HCT116 (cell line): ENCODE data around the gene NSF. TPM values are rescaled to one million over a fixed set of nuclear protein-coding genes. Genes with fewer than 3 reads are reported as not detected.
"Not testable (repeated sequence)": the region's sequence is repeated elsewhere in the genome, so short reads cannot be mapped to it uniquely, and the experiment has no call there.

Experiments
- ATAC-seq: fragments of 200-7000 bp; cut with Tn5 transposase; 2 replicates; pipeline ENCODE4 v1.9.1; 2020; ENCODE audit warnings: mild to moderate bottlenecking, moderate library complexity
- BruUV-seq: library from RNA; stranded (reverse); fragments of 400-500 nt; replicated peaks from 2 replicates; lab custom pipeline; 2021; lab: Mats Ljungman, UMichigan
- CTCF ChIA-PET: fragments of 300-600 bp; sonication (Branson Sonifier 250); formaldehyde crosslinking; loops from one replicate; lab custom pipeline; 2021; ENCODE audit warnings: antibody characterized with exemption; lab: Charles Lee
- POLR2A ChIA-PET: fragments of 300-600, 350-600 bp; sonication (Branson Sonifier 250); formaldehyde crosslinking; loops from one replicate; lab custom pipeline; 2021; ENCODE audit warnings: antibody characterized with exemption; lab: Charles Lee
- RAD21 ChIA-PET, 2 experiments: fragments of 300-600 bp; sonication (Branson Sonifier 250); formaldehyde crosslinking; loops; one replicate each; lab custom pipeline; 2023; ENCODE audit warnings: low total read pairs in 2 of 2; ENCODE audit not compliant: uncharacterized antibody in 2 of 2, unreplicated experiment in 2 of 2, low non-redundant PET in 1 of 2; lab: Charles Lee
- DNase-seq: peaks from one replicate; pipeline ENCODE4 v3.0.0-alpha.2; 2010; ENCODE audit warnings: low read depth, low spot score
- H2AFZ ChIP-seq: fragments of 200-600 bp; shearing (Covaris generic), sonication (generic); 2 replicates; pipeline ENCODE4 v1.6.1; 2017; ENCODE audit warnings: low read depth, mixed run types, mixed read lengths, antibody characterized with exemption, low read length; ENCODE audit not compliant: poor library complexity, severe bottlenecking
- H3K27ac ChIP-seq: 2 replicates; pipeline ENCODE4 v1.5.1; 2012; ENCODE audit warnings: low read depth, low read length
- H3K27me3 ChIP-seq: fragments of 200-600 bp; sonication (generic); 2 replicates; pipeline ENCODE4 v1.6.1; 2016; ENCODE audit warnings: mixed run types, low read length, mixed read lengths; ENCODE audit not compliant: insufficient read depth
- H3K36me3 ChIP-seq, 2 experiments: fragments of 200-500 bp in 1 of 2; fragments of 200-600 bp in 1 of 2; sonication (Bioruptor generic) in 1 of 2; sonication (generic) in 1 of 2; 2 replicates each; pipeline versions ENCODE4 v1.5.1 to v1.6.1; 2014 to 2016; ENCODE audit warnings: low read length in 2 of 2, inconsistent platforms in 1 of 2, mixed read lengths in 1 of 2, mixed run types in 1 of 2; ENCODE audit not compliant: insufficient read depth in 2 of 2, control insufficient read depth in 1 of 2
- H3K4me1 ChIP-seq, 2 experiments: fragments of 200-600 bp in 1 of 2; sonication (generic) in 1 of 2; 2 replicates each; pipeline versions ENCODE4 v1.5.1 to v1.6.1; 2012 to 2017; ENCODE audit warnings: low read length in 2 of 2, inconsistent platforms in 1 of 2, mild to moderate bottlenecking in 1 of 2, mixed read lengths in 1 of 2, mixed run types in 1 of 2, moderate library complexity in 1 of 2; ENCODE audit not compliant: insufficient read depth in 2 of 2, control insufficient read depth in 1 of 2
- H3K4me2 ChIP-seq: fragments of 200-600 bp; sonication (generic); 2 replicates; pipeline ENCODE4 v1.6.1; 2017; ENCODE audit warnings: mixed run types, low read length, mixed read lengths
- H3K4me3 ChIP-seq, 2 experiments: fragments of 200-600 bp in 1 of 2; sonication (generic) in 1 of 2; replicated peaks in 1 of 2; 2 replicates each; pipeline ENCODE4 v1.5.1; 2011 to 2016; ENCODE audit warnings: low read length in 2 of 2, control low read depth in 1 of 2, low read depth in 1 of 2, mild to moderate bottlenecking in 1 of 2, mixed read lengths in 1 of 2, mixed run types in 1 of 2
- H3K79me2 ChIP-seq: fragments of 200-600 bp; sonication (generic); 2 replicates; pipeline ENCODE4 v1.6.1; 2017; ENCODE audit warnings: mild to moderate bottlenecking, mixed run types, low read length, moderate library complexity, mixed read lengths; ENCODE audit not compliant: insufficient read depth
- H3K9ac ChIP-seq: fragments of 200-600 bp; sonication (generic); 2 replicates; pipeline ENCODE4 v1.6.1; 2016; ENCODE audit warnings: low read length, mixed read lengths
- H3K9me2 ChIP-seq: fragments of 200-600 bp; sonication (generic), shearing (Covaris generic); 2 replicates; pipeline ENCODE4 v1.6.1; 2017; ENCODE audit warnings: mixed run types, mild to moderate bottlenecking, moderate library complexity; ENCODE audit not compliant: insufficient read depth
- H3K9me3 ChIP-seq, 2 experiments: fragments of 200-500 bp in 1 of 2; fragments of 200-600 bp in 1 of 2; sonication (Bioruptor generic) in 1 of 2; sonication (generic) in 1 of 2; 2 replicates each; pipeline ENCODE4 v1.6.1; 2014 to 2017; ENCODE audit warnings: low read length in 2 of 2, mixed read lengths in 2 of 2, inconsistent platforms in 1 of 2, low read depth in 1 of 2, mild to moderate bottlenecking in 1 of 2, mixed run types in 1 of 2, moderate library complexity in 1 of 2; ENCODE audit not compliant: control insufficient read depth in 1 of 2, insufficient read depth in 1 of 2
- H4K20me1 ChIP-seq: fragments of 200-600 bp; sonication (generic), shearing (Covaris generic); 2 replicates; pipeline ENCODE4 v1.6.1; 2017; ENCODE audit warnings: mixed run types, mild to moderate bottlenecking, moderate library complexity; ENCODE audit not compliant: insufficient read depth
- ATF3 ChIP-seq: IDR thresholded peaks from 2 replicates; pipeline ENCODE4 v1.6.1; 2012
- CTCF ChIP-seq, 3 experiments: fragments of 200-600 bp in 1 of 3; sonication (generic) in 1 of 3; IDR thresholded peaks in 2 of 3; conservative IDR thresholded peaks in 1 of 3; 2 replicates each; pipeline ENCODE4 v1.5.1; 2012 to 2017; ENCODE audit warnings: low read depth in 2 of 3, low read length in 2 of 3, antibody characterized with exemption in 1 of 3, borderline replicate concordance in 1 of 3, control low read depth in 1 of 3, mild to moderate bottlenecking in 1 of 3, mixed read lengths in 1 of 3, mixed run types in 1 of 3, moderate library complexity in 1 of 3; ENCODE audit not compliant: insufficient read depth in 1 of 3
- EGR1 ChIP-seq: IDR thresholded peaks from 2 replicates; pipeline ENCODE4 v1.6.1; 2012; ENCODE audit warnings: low read depth
- EZH2phosphoT487 ChIP-seq: fragments of 200-600 bp; IDR thresholded peaks from 2 replicates; pipeline ENCODE4 v1.6.1; 2018; ENCODE audit warnings: antibody characterized with exemption, borderline replicate concordance
- FOSL1 ChIP-seq: IDR thresholded peaks from 2 replicates; pipeline ENCODE4 v1.6.1; 2012; ENCODE audit warnings: low read depth
- JUND ChIP-seq: IDR thresholded peaks from 2 replicates; pipeline ENCODE4 v1.6.1; 2012
- POLR2AphosphoS5 ChIP-seq: IDR thresholded peaks from 2 replicates; pipeline ENCODE4 v1.6.1; 2011; ENCODE audit warnings: mild to moderate bottlenecking, low read depth, low read length, moderate library complexity
- RAD21 ChIP-seq: IDR thresholded peaks from 2 replicates; pipeline ENCODE4 v1.6.1; 2012; ENCODE audit warnings: low read depth, mild to moderate bottlenecking
- SRF ChIP-seq: IDR thresholded peaks from 2 replicates; pipeline ENCODE4 v1.6.1; 2012; ENCODE audit warnings: low read depth
- YY1 ChIP-seq: IDR thresholded peaks from 2 replicates; pipeline ENCODE4 v1.6.1; 2011; ENCODE audit warnings: low read length, low read depth, moderate library complexity, mild to moderate bottlenecking; ENCODE audit not compliant: insufficient replicate concordance; ENCODE audit errors: extremely low read depth
- ZBTB33 ChIP-seq: IDR thresholded peaks from 2 replicates; pipeline ENCODE4 v1.6.1; 2011; ENCODE audit warnings: mild to moderate bottlenecking, low read length, moderate library complexity; ENCODE audit not compliant: insufficient replicate concordance; ENCODE audit errors: extremely low read depth
- ZFX ChIP-seq: fragments of 450-650 bp; IDR thresholded peaks from 2 replicates; pipeline ENCODE4 v1.6.1; 2017
- intact Hi-C: fragments of 100-400 bp; cut with micrococcal nuclease; formaldehyde crosslinking; loops from 2 replicates; pipeline ENCODE4 v1.10.0; 2022
- total RNA-seq: library from RNA; stranded (reverse); gene quantifications from one replicate; pipeline ENCODE4 v1.2.1, GENCODE V29; 2021; ENCODE audit not compliant: unreplicated experiment

Gene NSF
- total RNA-seq, 1 experiment from 2014 or later: 61.1 TPM

- H3K4me3 ChIP-seq: no peak overlapping the region
- no peak for DNase-seq
- ChIA-PET CTCF (no interaction called here), RAD21 (no interaction called here), POLR2A (no interaction called here)
- H3K4me1 ChIP-seq: peaks cover 23 to 31% of the 10 kb centered on the region in 2 experiments
- no TSS peak for BruUV-seq
- no peaks in the 10 kb centered on the region for H3K27me3 ChIP-seq
- intact Hi-C loops: no loop called here
- peaks cover 3 to 10% of the 10 kb centered on the region in 2 experiments; a peak in 2 of 4 replicates for H3K9me3 ChIP-seq
- no peak overlapping the region for H3K4me2 ChIP-seq
- no peak overlapping the region for H3K9ac ChIP-seq
- H3K36me3 ChIP-seq: no peaks in the 10 kb centered on the region
- H3K9me2 ChIP-seq: no peaks in the 10 kb centered on the region
- H4K20me1 ChIP-seq: no peaks in the 10 kb centered on the region
- H3K27ac ChIP-seq: no peak overlapping the region
- no peak overlapping the region for H2AFZ ChIP-seq
- no peaks in the 10 kb centered on the region for H3K79me2 ChIP-seq
- TF ChIP-seq EZH2phosphoT487 (no peak), FOSL1 (no peak), POLR2AphosphoS5 (no peak), SRF (no peak), RAD21 (no peak), ATF3 (no peak), JUND (no peak), CTCF (IDR thresholded peaks at IDR 0.05 in 2 of 3, conservative IDR thresholded peaks at IDR 0.05 in 1 of 3; ENCODE audit: borderline replicate concordance in 1 of 3, insufficient read depth in 1 of 3, low read depth in 2 of 3, low read length in 2 of 3) (no peak), ZBTB33 (no peak), EGR1 (no peak), ZFX (no peak), YY1 (no peak)
- TF ChIP-seq, all 23 proteins: peak for 0
- no peak for ATAC-seq
Measured at GRCh38 chr17:46792071-46792470, 201.6 kb downstream of the NSF start.

- H3K36me3 ChIP-seq, DNase-seq, H4K20me1 ChIP-seq, ATAC-seq, H3K4me3 ChIP-seq, H3K27ac ChIP-seq, POLR2A ChIA-PET, H3K79me2 ChIP-seq, H3K9me2 ChIP-seq, H3K27me3 ChIP-seq, H3K4me2 ChIP-seq, RAD21 ChIA-PET, H2AFZ ChIP-seq, H3K9ac ChIP-seq, CTCF ChIA-PET, H3K9me3 ChIP-seq, intact Hi-C loops, BruUV-seq: not testable (repeated sequence)
- H3K4me1 ChIP-seq: peaks cover 23 to 31% of the 10 kb centered on the region in 2 experiments
Measured at GRCh38 chr17:46793023-46793422, 202.6 kb downstream of the NSF start.
